IMR-90 (cell line): ENCODE data around the gene TMEM131. TPM values are rescaled to one million over a fixed set of nuclear protein-coding genes. Genes with fewer than 3 reads are reported as not detected.

Experiments
- ATAC-seq: fragments of 200-7000 bp; cut with Tn5 transposase; 2 replicates; pipeline ENCODE4 v1.9.1; 2020; ENCODE audit warnings: low read depth, mild to moderate bottlenecking, moderate library complexity
- BruUV-seq: library from RNA; stranded (reverse); fragments of 400-500 nt; replicated peaks from 2 replicates; lab custom pipeline; 2021; lab: Mats Ljungman, UMichigan
- CTCF ChIA-PET: fragments of 300-600 bp; formaldehyde crosslinking; extraction: SDS; loops from one replicate; lab custom pipeline; 2021; ENCODE audit warnings: antibody characterized with exemption; lab: Yijun Ruan, JAX
- POLR2A ChIA-PET: fragments of 300-600 bp; sonication (Branson Sonifier 250); formaldehyde crosslinking; loops from one replicate; lab custom pipeline; 2022; ENCODE audit warnings: antibody characterized with exemption; ENCODE audit not compliant: unreplicated experiment; lab: Charles Lee
- DNase-seq: peaks from one replicate; pipeline ENCODE4 v3.0.0; 2013
- H2AFZ ChIP-seq: replicated peaks from 2 replicates; pipeline ENCODE3; 2013; ENCODE audit warnings: low read length, mild to moderate bottlenecking; ENCODE audit not compliant: poor library complexity
- H2AK5ac ChIP-seq: 2 replicates; pipeline ENCODE4 v1.6.1; 2013; ENCODE audit warnings: low read depth, low read length, inconsistent platforms
- H2AK9ac ChIP-seq: replicated peaks from 2 replicates; pipeline ENCODE3; 2013; ENCODE audit warnings: mild to moderate bottlenecking, low read depth, low read length, moderate library complexity; ENCODE audit not compliant: poor library complexity
- H2BK120ac ChIP-seq: 2 replicates; pipeline ENCODE4 v1.6.1; 2013; ENCODE audit warnings: low read depth, low read length, inconsistent platforms
- H2BK15ac ChIP-seq: 3 replicates; pipeline ENCODE4 v1.6.1; 2013; ENCODE audit warnings: low read depth, low read length, inconsistent platforms
- H2BK20ac ChIP-seq: 2 replicates; pipeline ENCODE4 v1.6.1; 2013; ENCODE audit warnings: low read depth, mild to moderate bottlenecking, inconsistent platforms, low read length, moderate library complexity
- H2BK5ac ChIP-seq: 2 replicates; pipeline ENCODE4 v1.6.1; 2013; ENCODE audit warnings: mild to moderate bottlenecking, low read depth, low read length, inconsistent platforms; ENCODE audit not compliant: poor library complexity, severe bottlenecking
- H3K14ac ChIP-seq: replicated peaks from 2 replicates; pipeline ENCODE4 v1.6.1; 2013; ENCODE audit warnings: low read depth, low read length, inconsistent platforms
- H3K18ac ChIP-seq: 2 replicates; pipeline ENCODE4 v1.6.1; 2013; ENCODE audit warnings: low read depth, low read length, control low read depth
- H3K23ac ChIP-seq: 2 replicates; pipeline ENCODE4 v1.6.1; 2013; ENCODE audit warnings: low read depth, low read length, inconsistent platforms
- H3K27ac ChIP-seq: 2 replicates; pipeline ENCODE4 v1.5.1; 2013; ENCODE audit warnings: mild to moderate bottlenecking, control low read depth, low read length; ENCODE audit not compliant: insufficient read depth
- H3K27me3 ChIP-seq: 2 replicates; pipeline ENCODE4 v1.6.1; 2013; ENCODE audit warnings: low read length; ENCODE audit not compliant: control insufficient read depth, insufficient read depth
- H3K36me3 ChIP-seq: 2 replicates; pipeline ENCODE4 v1.6.1; 2013; ENCODE audit warnings: low read length, mixed read lengths; ENCODE audit not compliant: control insufficient read depth, insufficient read depth
- H3K4ac ChIP-seq: 2 replicates; pipeline ENCODE4 v1.6.1; 2013; ENCODE audit warnings: low read depth, low read length, inconsistent platforms
- H3K4me1 ChIP-seq: 2 replicates; pipeline ENCODE4 v1.6.1; 2013; ENCODE audit warnings: low read length, mixed read lengths; ENCODE audit not compliant: control insufficient read depth, insufficient read depth
- H3K4me2 ChIP-seq: 2 replicates; pipeline ENCODE4 v1.6.1; 2013; ENCODE audit warnings: low read depth, mild to moderate bottlenecking, control low read depth, low read length, moderate library complexity
- H3K4me3 ChIP-seq: 2 replicates; pipeline ENCODE4 v1.5.1; 2013; ENCODE audit warnings: low read depth, mild to moderate bottlenecking, control low read depth, low read length, moderate library complexity; ENCODE audit not compliant: insufficient read depth
- H3K56ac ChIP-seq: 2 replicates; pipeline ENCODE4 v1.6.1; 2013; ENCODE audit warnings: low read length, inconsistent platforms; ENCODE audit not compliant: insufficient read depth; ENCODE audit errors: extremely low read depth
- H3K79me1 ChIP-seq, 2 experiments: 2 replicates each; pipeline ENCODE4 v1.6.1; 2013; ENCODE audit warnings: low read length in 2 of 2, inconsistent platforms in 1 of 2, low read depth in 1 of 2
- H3K9ac ChIP-seq: 2 replicates; pipeline ENCODE4 v1.6.1; 2013; ENCODE audit warnings: low read depth, low read length, control low read depth
- H3K9me1 ChIP-seq: 2 replicates; pipeline ENCODE4 v1.6.1; 2013; ENCODE audit warnings: low read length, inconsistent platforms; ENCODE audit not compliant: insufficient read depth
- H3K9me3 ChIP-seq: 2 replicates; pipeline ENCODE4 v1.6.1; 2013; ENCODE audit warnings: low read length; ENCODE audit not compliant: control insufficient read depth, insufficient read depth
- H4K20me1 ChIP-seq: 2 replicates; pipeline ENCODE4 v1.6.1; 2013; ENCODE audit warnings: low read length, inconsistent platforms; ENCODE audit not compliant: insufficient read depth
- H4K5ac ChIP-seq: 2 replicates; pipeline ENCODE4 v1.6.1; 2013; ENCODE audit warnings: mild to moderate bottlenecking, low read depth, low read length, control low read depth
- H4K8ac ChIP-seq, 2 experiments: 2 replicates each; pipeline ENCODE4 v1.6.1; 2013; ENCODE audit warnings: low read depth in 2 of 2, low read length in 2 of 2, control low read depth in 1 of 2, inconsistent platforms in 1 of 2
- H4K91ac ChIP-seq: 2 replicates; pipeline ENCODE4 v1.6.1; 2013; ENCODE audit warnings: low read depth, low read length, inconsistent platforms; ENCODE audit not compliant: insufficient read depth
- CHD1 ChIP-seq: IDR thresholded peaks from 2 replicates; pipeline ENCODE4 v1.6.1; 2012; ENCODE audit warnings: low read depth, low read length, improper control_type of control experiment
- ELK1 ChIP-seq: fragments of 150-350 bp; IDR thresholded peaks from 2 replicates; pipeline ENCODE4 v1.6.1; 2016; ENCODE audit warnings: low read depth, mild to moderate bottlenecking, low read length, moderate library complexity, borderline replicate concordance
- FOS ChIP-seq: fragments of 150-350 bp; IDR thresholded peaks from 2 replicates; pipeline ENCODE4 v1.6.1; 2016; ENCODE audit warnings: low read depth, low read length
- MXI1 ChIP-seq: IDR thresholded peaks from 2 replicates; pipeline ENCODE4 v1.6.1; 2012; ENCODE audit warnings: low read depth, mild to moderate bottlenecking, low read length, moderate library complexity, borderline replicate concordance
- NFE2L2 ChIP-seq: fragments of 150-350 bp; IDR thresholded peaks from 2 replicates; pipeline ENCODE4 v1.6.1; 2016; ENCODE audit warnings: low read depth, mild to moderate bottlenecking, low read length
- POLR2A ChIP-seq: IDR thresholded peaks from 2 replicates; pipeline ENCODE4 v1.6.1; 2012; ENCODE audit warnings: mild to moderate bottlenecking, low read depth, low read length
- RAD21 ChIP-seq: IDR thresholded peaks from 2 replicates; pipeline ENCODE4 v1.6.1; 2012; ENCODE audit warnings: low read length, improper control_type of control experiment
- RCOR1 ChIP-seq: IDR thresholded peaks from 2 replicates; pipeline ENCODE4 v1.6.1; 2012; ENCODE audit warnings: mild to moderate bottlenecking, low read length, improper control_type of control experiment; ENCODE audit not compliant: insufficient replicate concordance
- RFX5 ChIP-seq: IDR thresholded peaks from 2 replicates; pipeline ENCODE4 v1.8.0; 2012; ENCODE audit warnings: low read depth, mild to moderate bottlenecking, low read length, moderate library complexity
- SMC3 ChIP-seq: fragments of 150-350 bp; IDR thresholded peaks from 2 replicates; pipeline ENCODE4 v1.6.1; 2016; ENCODE audit warnings: low read depth, mild to moderate bottlenecking, antibody characterized with exemption, low read length, moderate library complexity
- USF2 ChIP-seq: fragments of 150-350 bp; IDR thresholded peaks from 2 replicates; pipeline ENCODE4 v1.6.1; 2017; ENCODE audit warnings: mild to moderate bottlenecking, antibody characterized with exemption, low read length, low read depth
- WGBS, 2 experiments: methylation state at CpG; one replicate each; pipeline versions ENCODE4 v1.1.5 to v1.1.7; 2013; ENCODE audit warnings: missing lambda C conversion rate in 2 of 2; ENCODE audit not compliant: insufficient read length in 1 of 2; ENCODE audit errors: extremely low coverage in 2 of 2; 5-methylcytosine and 5-hydroxymethylcytosine counted together
- dilution Hi-C: fragments of 300-500 bp; cut with HindIII; formaldehyde crosslinking; loops from one replicate; pipeline ENCODE4 v1.14.3; 2018; ENCODE audit warnings: low sequenced_read_pairs; ENCODE audit not compliant: unreplicated experiment
- in situ Hi-C: fragments of 300-500 bp; cut with MboI; formaldehyde crosslinking; loops from 3 replicates; pipeline ENCODE4 v1.14.3; 2019; ENCODE audit warnings: low sequenced_read_pairs, inconsistent platforms, mixed read lengths
- intact Hi-C: fragments of 100-400 bp; cut with micrococcal nuclease; formaldehyde crosslinking; loops from 2 replicates; pipeline ENCODE4 v1.10.0; 2022
- polyA plus RNA-seq, 3 experiments: library from polyadenylated mRNA; depleted of rRNA; stranded (reverse); fragments of >200 nt; gene quantifications; 2 replicates each; pipeline ENCODE4 v1.2.3, GENCODE V29; 2012; ENCODE audit warnings: low replicate concordance in 1 of 3
- total RNA-seq: library from RNA; depleted of rRNA; stranded (reverse); fragments of >200 nt; gene quantifications from 2 replicates; pipeline ENCODE4 v1.2.3, GENCODE V29; 2012

The TMEM131 gene
- total and polyA plus RNA-seq, 2 of the 4 experiments (the other 2 are of a cell fraction): 13.3 to 14.0 TPM

- ATAC-seq (no peak), DNase-seq (no peak)
- Histone ChIP-seq H3K9me1 (no peaks in the 10 kb centered on the region), H4K8ac (no peak overlapping the region), H2AK9ac (no peak overlapping the region), H3K79me1 (no peaks in the 10 kb centered on the region), H3K4me3 (no peak overlapping the region), H3K4me2 (no peak overlapping the region), H3K27ac (no peak overlapping the region), H3K23ac (no peak overlapping the region), H3K9ac (no peak overlapping the region), H2AFZ (no peak overlapping the region), H2BK20ac (no peak overlapping the region), H3K56ac (no peak overlapping the region), H2BK120ac (no peak overlapping the region), H3K27me3 (peaks cover 23% of the 10 kb centered on the region), H2BK15ac (no peak overlapping the region), H2BK5ac (no peak overlapping the region), H3K36me3 (no peaks in the 10 kb centered on the region), H3K14ac (no peak overlapping the region), H2AK5ac (no peak overlapping the region), H3K9me3 (peaks cover 2% of the 10 kb centered on the region; the same call in 1 of the 2 replicates), H3K18ac (no peak overlapping the region), H3K4ac (no peak overlapping the region), H4K20me1 (no peaks in the 10 kb centered on the region), H4K5ac (no peak overlapping the region), H3K4me1 (no peaks in the 10 kb centered on the region), H4K91ac (no peak overlapping the region)
- no TSS peak for BruUV-seq
- dilution Hi-C loops (no loop called here), intact Hi-C loops (no loop called here), in situ Hi-C loops (no loop called here)
- WGBS, 2 experiments: no CpG with 5 or more reads among the region's 3 CpGs
- ChIA-PET POLR2A (no interaction called here), CTCF (no interaction called here)
- no peak for TF ChIP-seq POLR2A
- no peak for TF ChIP-seq NFE2L2
- TF ChIP-seq ELK1: no peak
- no peak for TF ChIP-seq MXI1
- TF ChIP-seq RAD21: no peak
- no peak for TF ChIP-seq CHD1
- TF ChIP-seq FOS: no peak
- TF ChIP-seq SMC3: no peak
- TF ChIP-seq RCOR1: no peak
- TF ChIP-seq RFX5: no peak
- no peak for TF ChIP-seq USF2
Measured at GRCh38 chr2:97718942-97719341, 276.8 kb downstream of the TMEM131 start.
